ENCODE results near the gene ALDH2. TPM values are rescaled to one million over a fixed set of nuclear protein-coding genes. Genes with fewer than 3 reads are reported as not detected.
"Not testable (repeated sequence)": the region's sequence is repeated elsewhere in the genome, so short reads cannot be mapped to it uniquely, and the experiment has no call there.

Gene ALDH2
- polyA plus RNA-seq, 4 donors = 125 to 237 (median 185) TPM

DNA sequence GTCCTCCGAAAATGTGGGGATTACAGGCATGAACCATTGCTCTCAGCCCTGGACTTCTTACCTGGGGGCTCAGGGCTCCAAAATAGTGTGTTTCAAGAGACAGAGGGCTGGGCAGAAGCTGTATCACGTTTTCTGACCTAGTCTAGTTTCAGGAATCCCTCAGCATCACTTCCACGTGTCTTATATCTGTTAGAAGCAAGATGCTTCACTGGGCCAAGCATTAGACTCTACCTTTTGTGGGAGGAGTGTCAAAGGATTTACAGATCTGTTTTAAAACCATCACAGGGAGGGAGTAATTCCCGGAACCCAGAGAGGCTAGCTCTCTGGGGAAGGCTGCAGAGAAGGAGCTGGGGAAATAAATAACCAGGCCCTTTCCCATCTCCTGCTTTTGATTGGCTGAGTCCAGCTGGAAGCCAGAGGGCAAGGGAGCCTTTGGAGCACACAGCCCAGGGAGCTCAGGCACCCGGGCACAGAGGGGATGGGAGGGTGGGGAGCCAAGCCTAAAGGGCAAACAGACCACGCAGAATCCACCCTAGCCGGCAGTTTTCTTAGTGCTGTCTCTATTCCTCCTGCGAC lies 33.3 kb upstream of the ALDH2 start:
- FAIRE-seq (no peak), DNase-seq (no peak)
- Histone ChIP-seq H3K4me3 (ENCODE audit: low read depth in 1 of 3, low read length in 3 of 3) (no peak overlapping the region), H3K27ac (ENCODE audit: low read depth in 1 of 3, low read length in 2 of 3) (no peak overlapping the region), H3K27me3 (ENCODE audit: control insufficient read depth in 3 of 3, insufficient read depth in 3 of 3, low read length in 3 of 3) (no peaks in the 10 kb centered on the region), H3K4me1 (ENCODE audit: control insufficient read depth in 3 of 3, insufficient read depth in 2 of 3, low read depth in 1 of 3, low read length in 2 of 3) (no peaks in the 10 kb centered on the region), H3K36me3 (ENCODE audit: control insufficient read depth in 3 of 3, insufficient read depth in 2 of 3, low read depth in 1 of 3, low read length in 3 of 3) (peaks cover 3 to 81% (median 9%) of the 10 kb centered on the region in 3 donors), H3K9me3 (ENCODE audit: control insufficient read depth in 2 of 2, insufficient read depth in 1 of 2, low read depth in 1 of 2, low read length in 1 of 2) (no peaks in the 10 kb centered on the region)
- 86 to 93% (median 88%) methylated on average over 8 of the region's 8 CpGs for WGBS, 3 donors

DNA sequence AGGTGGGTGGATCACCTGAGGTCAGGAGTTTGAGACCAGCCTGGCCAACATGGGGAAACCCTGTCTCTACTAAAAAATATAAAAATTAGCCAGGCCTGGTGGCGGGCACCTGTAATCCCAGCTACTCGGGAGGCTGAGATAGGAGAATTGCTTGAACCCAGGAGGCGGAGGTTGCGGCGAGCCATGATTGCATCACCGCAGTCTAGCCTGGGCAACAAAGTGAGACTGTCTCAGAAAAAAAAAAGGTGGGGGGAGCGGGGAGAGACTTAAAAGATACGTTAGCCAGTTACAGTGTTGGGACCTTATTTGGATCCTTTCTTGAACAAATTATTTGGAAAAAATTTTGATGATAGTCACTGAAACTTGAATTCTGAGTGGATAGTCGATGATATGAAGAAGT lies 27.2 kb upstream of the ALDH2 start:
- H3K9me3 ChIP-seq (ENCODE audit: control insufficient read depth in 2 of 2, insufficient read depth in 1 of 2, low read depth in 1 of 2, low read length in 1 of 2) = not testable (repeated sequence)

DNA sequence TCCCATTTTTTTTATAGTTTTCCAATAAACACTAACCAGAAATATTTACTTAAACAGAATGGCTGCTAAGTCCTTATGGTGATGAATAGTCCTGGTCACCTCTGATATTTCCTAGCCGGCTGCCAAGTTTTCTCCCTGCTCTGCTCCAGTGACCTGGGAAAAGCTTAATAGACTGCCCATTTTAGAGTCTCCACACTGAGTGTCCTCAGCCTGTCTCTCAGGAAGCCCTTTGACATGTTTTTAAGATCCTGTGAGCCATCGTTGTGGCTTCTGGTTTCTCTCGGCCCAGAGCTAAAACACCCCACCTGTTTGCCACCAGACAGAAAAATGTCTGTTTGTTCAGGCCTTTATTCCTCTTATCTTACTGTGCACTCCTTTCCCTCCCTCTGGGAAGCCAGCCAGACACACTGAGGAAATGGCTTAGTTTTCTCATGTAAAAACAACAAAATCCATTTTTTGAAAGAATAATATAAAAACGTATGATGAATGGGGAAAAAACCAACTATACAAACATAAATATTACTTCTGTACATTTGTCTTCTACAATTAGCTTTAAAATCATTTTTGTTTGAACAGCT lies 25.4 kb upstream of the ALDH2 start:
- Histone ChIP-seq H3K9me3 (ENCODE audit: control insufficient read depth in 2 of 2, insufficient read depth in 1 of 2, low read depth in 1 of 2, low read length in 1 of 2) (no peaks in the 10 kb centered on the region), H3K27me3 (ENCODE audit: control insufficient read depth in 3 of 3, insufficient read depth in 3 of 3, low read length in 3 of 3) (no peaks in the 10 kb centered on the region), H3K4me3 (ENCODE audit: low read depth in 1 of 3, low read length in 3 of 3) (no peak overlapping the region), H3K36me3 (ENCODE audit: control insufficient read depth in 3 of 3, insufficient read depth in 2 of 3, low read depth in 1 of 3, low read length in 3 of 3) (peaks cover 5 to 46% (median 8%) of the 10 kb centered on the region in 3 donors), H3K4me1 (ENCODE audit: control insufficient read depth in 3 of 3, insufficient read depth in 2 of 3, low read depth in 1 of 3, low read length in 2 of 3) (peaks cover 0 to 29% (median 0%) of the 10 kb centered on the region in 3 donors), H3K27ac (ENCODE audit: low read depth in 1 of 3, low read length in 2 of 3) (peak overlapping the region in 2 of 3 donors; percentile 26 to 62)
- WGBS, 3 donors = 12 to 26% (median 25%) methylated on average over 4 of the region's 4 CpGs
- no peak for FAIRE-seq
- DNase-seq = peak; percentile 29 to 45

More for the DNA sequence above, 27.2 kb upstream of the ALDH2 start:
- not testable (repeated sequence) for H3K4me3 ChIP-seq (ENCODE audit: low read depth in 1 of 3, low read length in 3 of 3); DNase-seq; FAIRE-seq; H3K27me3 ChIP-seq (ENCODE audit: control insufficient read depth in 3 of 3, insufficient read depth in 3 of 3, low read length in 3 of 3); H3K27ac ChIP-seq (ENCODE audit: low read depth in 1 of 3, low read length in 2 of 3)
- Histone ChIP-seq H3K4me1 (ENCODE audit: control insufficient read depth in 3 of 3, insufficient read depth in 2 of 3, low read depth in 1 of 3, low read length in 2 of 3) (peaks cover 0 to 17% (median 0%) of the 10 kb centered on the region in 3 donors), H3K36me3 (ENCODE audit: control insufficient read depth in 3 of 3, insufficient read depth in 2 of 3, low read depth in 1 of 3, low read length in 3 of 3) (peaks cover 3 to 40% (median 4%) of the 10 kb centered on the region in 3 donors)
- WGBS, 3 donors = 97 to 99% (median 98%) methylated on average over 9 of the region's 9 CpGs

DNA sequence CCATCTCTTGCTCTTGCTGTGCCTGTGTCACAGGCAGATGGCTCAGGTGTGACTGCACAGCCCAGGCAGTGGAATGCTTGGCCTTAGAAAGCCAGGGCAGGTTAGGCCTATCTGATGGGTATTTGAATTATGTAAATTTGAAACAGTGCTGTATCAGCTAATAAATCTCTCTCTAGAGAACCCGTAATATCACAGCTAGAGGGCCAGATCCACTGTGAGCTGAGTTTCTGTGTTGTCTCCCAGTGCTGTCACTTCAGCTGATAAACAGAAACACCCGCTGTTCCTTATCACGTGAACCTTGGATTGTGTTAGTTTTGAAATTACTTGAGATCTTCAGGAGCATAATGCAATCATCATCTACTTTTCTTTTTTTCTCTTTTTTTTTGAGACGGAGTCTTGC lies 21.5 kb upstream of the ALDH2 start:
- FAIRE-seq (no peak), DNase-seq (peak; percentile 53 to 60)
- H3K9me3 ChIP-seq (ENCODE audit: control insufficient read depth in 2 of 2, insufficient read depth in 1 of 2, low read depth in 1 of 2, low read length in 1 of 2) = no peaks in the 10 kb centered on the region
- H3K27me3 ChIP-seq (ENCODE audit: control insufficient read depth in 3 of 3, insufficient read depth in 3 of 3, low read length in 3 of 3) = no peaks in the 10 kb centered on the region
- peaks cover 8 to 53% (median 12%) of the 10 kb centered on the region in 3 donors for H3K36me3 ChIP-seq (ENCODE audit: control insufficient read depth in 3 of 3, insufficient read depth in 2 of 3, low read depth in 1 of 3, low read length in 3 of 3)
- peak overlapping the region in 1 of 3 donors; percentile 41 for H3K27ac ChIP-seq (ENCODE audit: low read depth in 1 of 3, low read length in 2 of 3)
- peaks cover 0 to 29% (median 0%) of the 10 kb centered on the region in 3 donors for H3K4me1 ChIP-seq (ENCODE audit: control insufficient read depth in 3 of 3, insufficient read depth in 2 of 3, low read depth in 1 of 3, low read length in 2 of 3)
- H3K4me3 ChIP-seq (ENCODE audit: low read depth in 1 of 3, low read length in 3 of 3) = no peak overlapping the region
- WGBS, 3 donors = 29 to 66% (median 44%) methylated on average over 4 of the region's 4 CpGs

DNA sequence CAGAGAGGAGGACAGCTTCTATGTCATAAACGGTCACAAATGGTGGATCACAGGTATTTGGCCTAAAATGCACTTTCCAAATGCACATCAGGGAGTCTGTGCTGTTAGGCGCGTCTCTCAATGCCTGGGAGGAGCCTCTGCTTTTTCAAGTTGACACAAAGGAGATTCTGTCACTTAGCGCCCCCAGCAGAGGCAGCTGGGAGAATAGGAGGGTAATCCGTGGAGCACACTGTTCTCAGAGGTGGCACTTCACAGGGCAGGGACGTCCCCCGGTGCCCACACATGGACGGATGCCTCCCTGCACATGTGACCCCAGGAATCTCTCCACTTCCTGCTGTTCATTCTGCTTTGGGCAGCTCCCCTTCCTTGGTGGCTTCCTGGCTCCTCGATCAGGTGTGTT lies 19.4 kb upstream of the ALDH2 start:
- H3K36me3 ChIP-seq (ENCODE audit: control insufficient read depth in 3 of 3, insufficient read depth in 2 of 3, low read depth in 1 of 3, low read length in 3 of 3) = peaks cover 8 to 60% (median 12%) of the 10 kb centered on the region in 3 donors
- H3K27ac ChIP-seq (ENCODE audit: low read depth in 1 of 3, low read length in 2 of 3) = no peak overlapping the region
- no peak overlapping the region for H3K4me3 ChIP-seq (ENCODE audit: low read depth in 1 of 3, low read length in 3 of 3)
- no peak for FAIRE-seq
- H3K27me3 ChIP-seq (ENCODE audit: control insufficient read depth in 3 of 3, insufficient read depth in 3 of 3, low read length in 3 of 3) = no peaks in the 10 kb centered on the region
- no peaks in the 10 kb centered on the region for H3K9me3 ChIP-seq (ENCODE audit: control insufficient read depth in 2 of 2, insufficient read depth in 1 of 2, low read depth in 1 of 2, low read length in 1 of 2)
- no peak for DNase-seq
- WGBS, 3 donors = 84 to 86% (median 84%) methylated on average over 9 of the region's 9 CpGs
- peaks cover 0 to 17% (median 0%) of the 10 kb centered on the region in 3 donors for H3K4me1 ChIP-seq (ENCODE audit: control insufficient read depth in 3 of 3, insufficient read depth in 2 of 3, low read depth in 1 of 3, low read length in 2 of 3)

DNA sequence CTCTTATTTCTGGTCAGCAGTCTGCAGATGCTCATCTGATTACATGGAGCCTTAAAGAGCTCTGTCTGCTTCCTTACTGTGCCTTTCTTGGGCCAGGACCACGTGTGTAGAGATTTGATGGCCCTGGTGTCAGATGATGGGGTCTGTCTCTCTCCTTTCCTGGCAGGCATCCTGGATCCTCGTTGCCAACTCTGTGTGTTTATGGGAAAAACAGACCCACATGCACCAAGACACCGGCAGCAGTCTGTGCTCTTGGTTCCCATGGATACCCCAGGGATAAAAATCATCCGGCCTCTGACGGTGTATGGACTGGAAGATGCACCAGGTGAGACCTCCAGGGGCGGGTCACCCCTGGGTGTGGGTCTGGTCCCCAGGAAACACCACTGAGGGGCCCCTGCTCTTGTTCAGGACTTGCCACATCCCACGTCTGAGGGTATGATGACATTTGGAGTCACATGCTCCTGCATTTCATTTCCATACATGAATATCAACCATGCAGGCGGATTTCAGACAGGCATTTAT lies 18.5 kb upstream of the ALDH2 start:
- WGBS, 3 donors = 74 to 77% (median 76%) methylated on average over 8 of the region's 8 CpGs
- Histone ChIP-seq H3K4me3 (ENCODE audit: low read depth in 1 of 3, low read length in 3 of 3) (no peak overlapping the region), H3K4me1 (ENCODE audit: control insufficient read depth in 3 of 3, insufficient read depth in 2 of 3, low read depth in 1 of 3, low read length in 2 of 3) (peaks cover 0 to 17% (median 0%) of the 10 kb centered on the region in 3 donors), H3K36me3 (ENCODE audit: control insufficient read depth in 3 of 3, insufficient read depth in 2 of 3, low read depth in 1 of 3, low read length in 3 of 3) (peaks cover 8 to 60% (median 12%) of the 10 kb centered on the region in 3 donors), H3K9me3 (ENCODE audit: control insufficient read depth in 2 of 2, insufficient read depth in 1 of 2, low read depth in 1 of 2, low read length in 1 of 2) (no peaks in the 10 kb centered on the region), H3K27me3 (ENCODE audit: control insufficient read depth in 3 of 3, insufficient read depth in 3 of 3, low read length in 3 of 3) (no peaks in the 10 kb centered on the region), H3K27ac (ENCODE audit: low read depth in 1 of 3, low read length in 2 of 3) (no peak overlapping the region)
- DNase-seq (no peak), FAIRE-seq (no peak)

DNA sequence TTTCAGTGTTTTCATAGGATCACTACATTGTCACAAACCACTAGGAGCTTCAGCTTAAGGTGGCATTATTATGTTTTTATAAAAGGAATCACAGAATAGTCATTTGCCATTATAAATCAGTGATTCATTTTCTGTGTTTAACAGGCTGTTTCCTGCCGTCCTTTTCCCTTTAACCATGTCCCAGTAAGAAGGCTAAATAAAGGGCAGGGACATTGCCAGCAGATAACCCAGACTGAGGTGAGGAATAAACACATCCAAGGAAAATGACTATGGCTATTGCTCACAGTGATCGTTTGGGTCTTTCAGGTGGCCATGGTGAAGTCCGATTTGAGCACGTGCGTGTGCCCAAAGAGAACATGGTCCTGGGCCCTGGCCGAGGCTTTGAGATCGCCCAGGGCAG lies 17.9 kb upstream of the ALDH2 start:
- H3K27ac ChIP-seq (ENCODE audit: low read depth in 1 of 3, low read length in 2 of 3) = no peak overlapping the region
- H3K36me3 ChIP-seq (ENCODE audit: control insufficient read depth in 3 of 3, insufficient read depth in 2 of 3, low read depth in 1 of 3, low read length in 3 of 3) = peaks cover 8 to 67% (median 13%) of the 10 kb centered on the region in 3 donors
- DNase-seq (no peak), FAIRE-seq (no peak)
- H3K4me3 ChIP-seq (ENCODE audit: low read depth in 1 of 3, low read length in 3 of 3) = no peak overlapping the region
- 83 to 88% (median 84%) methylated on average over 7 of the region's 7 CpGs for WGBS, 3 donors
- no peaks in the 10 kb centered on the region for H3K9me3 ChIP-seq (ENCODE audit: control insufficient read depth in 2 of 2, insufficient read depth in 1 of 2, low read depth in 1 of 2, low read length in 1 of 2)
- H3K4me1 ChIP-seq (ENCODE audit: control insufficient read depth in 3 of 3, insufficient read depth in 2 of 3, low read depth in 1 of 3, low read length in 2 of 3) = peaks cover 0 to 20% (median 0%) of the 10 kb centered on the region in 3 donors
- no peaks in the 10 kb centered on the region for H3K27me3 ChIP-seq (ENCODE audit: control insufficient read depth in 3 of 3, insufficient read depth in 3 of 3, low read length in 3 of 3)

DNA sequence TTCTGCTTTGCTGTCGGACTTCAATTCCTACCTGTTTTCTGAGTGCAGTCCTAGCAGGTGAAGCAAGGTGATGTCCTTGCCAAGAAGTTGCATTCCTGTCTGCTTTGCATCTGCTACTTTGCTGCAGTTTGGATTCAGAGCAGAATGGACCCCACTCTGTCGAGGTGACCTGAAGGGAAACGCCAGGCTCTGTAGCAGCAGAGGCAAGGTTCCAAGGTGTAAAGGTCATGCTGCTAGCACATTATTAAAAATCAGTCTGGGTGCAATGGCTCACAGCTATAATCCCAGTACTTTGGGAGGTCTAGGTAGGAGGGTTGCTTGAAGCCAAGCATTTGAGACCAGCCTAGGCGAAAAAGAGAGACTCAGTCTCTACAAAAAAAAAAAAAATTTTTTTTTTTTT lies 17.3 kb upstream of the ALDH2 start:
- H3K4me3 ChIP-seq (ENCODE audit: low read depth in 1 of 3, low read length in 3 of 3) = no peak overlapping the region
- WGBS, 3 donors = 41 to 76% (median 55%) methylated on average over 4 of the region's 4 CpGs
- H3K4me1 ChIP-seq (ENCODE audit: control insufficient read depth in 3 of 3, insufficient read depth in 2 of 3, low read depth in 1 of 3, low read length in 2 of 3) = peaks cover 0 to 16% (median 0%) of the 10 kb centered on the region in 3 donors
- DNase-seq (peak in 1 of 2 donors; percentile 49), FAIRE-seq (no peak)
- H3K36me3 ChIP-seq (ENCODE audit: control insufficient read depth in 3 of 3, insufficient read depth in 2 of 3, low read depth in 1 of 3, low read length in 3 of 3) = peaks cover 8 to 70% (median 15%) of the 10 kb centered on the region in 3 donors
- H3K27me3 ChIP-seq (ENCODE audit: control insufficient read depth in 3 of 3, insufficient read depth in 3 of 3, low read length in 3 of 3) = no peaks in the 10 kb centered on the region
- no peak overlapping the region for H3K27ac ChIP-seq (ENCODE audit: low read depth in 1 of 3, low read length in 2 of 3)
- H3K9me3 ChIP-seq (ENCODE audit: control insufficient read depth in 2 of 2, insufficient read depth in 1 of 2, low read depth in 1 of 2, low read length in 1 of 2) = no peaks in the 10 kb centered on the region
